GM12878 (cell line): Measurements from ENCODE around the gene UBE2D3. TPM values are rescaled to one million over a fixed set of nuclear protein-coding genes. Genes with fewer than 3 reads are reported as not detected.
A peak's percentile ranks its signal among the peaks of the same experiment; 100 is the strongest.

Experiments
- ATAC-seq: fragments of 200-7000 bp; cut with Tn5 transposase; 3 replicates; pipeline ENCODE4 v1.9.1; 2020; ENCODE audit warnings: mild to moderate bottlenecking, moderate library complexity
- BruUV-seq: library from RNA; stranded (reverse); fragments of 400-500 nt; replicated peaks from 2 replicates; lab custom pipeline; 2021; lab: Mats Ljungman, UMichigan
- CTCF ChIA-PET: fragments of 300-600 bp; sonication (Branson Sonifier 250); formaldehyde crosslinking; extraction: SDS; loops from one replicate; lab custom pipeline; 2021; ENCODE audit warnings: inconsistent platforms; lab: Yijun Ruan, JAX
- POLR2A ChIA-PET: fragments of 350-600 bp; formaldehyde crosslinking; extraction: SDS; loops from one replicate; lab custom pipeline; 2021; ENCODE audit warnings: inconsistent platforms; lab: Charles Lee
- RAD21 ChIA-PET: fragments of 300-600 bp; sonication (Branson Sonifier 250); formaldehyde crosslinking; loops from one replicate; lab custom pipeline; 2023; ENCODE audit warnings: antibody characterized with exemption; ENCODE audit not compliant: unreplicated experiment; lab: Charles Lee
- SMC1A ChIA-PET: fragments of 300-600 bp; sonication (Branson Sonifier 250); formaldehyde crosslinking; loops from one replicate; lab custom pipeline; 2023; ENCODE audit not compliant: unreplicated experiment, uncharacterized antibody; lab: Charles Lee
- DNase-seq: peaks from one replicate; pipeline ENCODE4 v3.0.0-alpha.2; 2011; ENCODE audit warnings: low read depth, low spot score
- FAIRE-seq: peaks from 3 replicates; lab custom pipeline; 2011; peaks lifted over from hg19 to GRCh38; lab: Jason Lieb, UNC
- H2AFZ ChIP-seq: 2 replicates; pipeline ENCODE4 v1.6.0; 2011; ENCODE audit warnings: low read depth, low read length, control low read depth; ENCODE audit not compliant: control insufficient read depth
- H3K27ac ChIP-seq: 2 replicates; pipeline ENCODE4 v1.5.1; 2011; ENCODE audit warnings: control low read depth; ENCODE audit not compliant: control insufficient read depth, insufficient read depth
- H3K27me3 ChIP-seq, 2 experiments: replicated peaks in 1 of 2; 2 replicates each; pipeline versions ENCODE4 v1.6.0 to v1.6.1; 2011; ENCODE audit warnings: low read length in 1 of 2; ENCODE audit not compliant: control insufficient read depth in 2 of 2, insufficient read depth in 2 of 2
- H3K36me3 ChIP-seq, 2 experiments: 2 replicates each; pipeline ENCODE4 v1.5.1; 2011; ENCODE audit warnings: low read length in 1 of 2; ENCODE audit not compliant: control insufficient read depth in 2 of 2, insufficient read depth in 2 of 2
- H3K4me1 ChIP-seq: 2 replicates; pipeline ENCODE4 v1.6.1; 2011; ENCODE audit warnings: mild to moderate bottlenecking, low read length, moderate library complexity, mixed read lengths; ENCODE audit not compliant: control insufficient read depth, insufficient read depth
- H3K4me2 ChIP-seq: 2 replicates; pipeline ENCODE4 v1.6.0; 2011; ENCODE audit warnings: control low read depth; ENCODE audit not compliant: control insufficient read depth, insufficient read depth
- H3K4me3 ChIP-seq: fragments of 200-600 bp; sonication (generic); 2 replicates; pipeline ENCODE4 v1.5.1; 2016
- H3K79me2 ChIP-seq: 2 replicates; pipeline ENCODE4 v1.6.0; 2011; ENCODE audit warnings: low read length; ENCODE audit not compliant: control insufficient read depth, insufficient read depth
- H3K9ac ChIP-seq: 2 replicates; pipeline ENCODE4 v1.8.0; 2011; ENCODE audit warnings: low read length, control low read depth, mixed read lengths; ENCODE audit not compliant: control insufficient read depth, insufficient read depth
- H3K9me3 ChIP-seq: replicated peaks from 3 replicates; pipeline ENCODE4 v1.5.1; 2011; ENCODE audit warnings: mild to moderate bottlenecking, low read length; ENCODE audit not compliant: control insufficient read depth, insufficient read depth
- H4K20me1 ChIP-seq: 2 replicates; pipeline ENCODE4 v1.6.0; 2011; ENCODE audit not compliant: control insufficient read depth, insufficient read depth
- BACH1 ChIP-seq: fragments of 450-650 bp; IDR thresholded peaks from 2 replicates; pipeline ENCODE4 v1.6.1; 2017; ENCODE audit warnings: mild to moderate bottlenecking, borderline replicate concordance
- RUNX3 ChIP-seq: IDR thresholded peaks from 2 replicates; pipeline ENCODE4 v1.6.1; 2012; ENCODE audit warnings: low read length, inconsistent platforms
- ZNF622 ChIP-seq: fragments of 450-650 bp; IDR thresholded peaks from 2 replicates; pipeline ENCODE4 v1.6.1; 2017; ENCODE audit warnings: mild to moderate bottlenecking, inconsistent platforms
- WGBS: methylation state at CpG from one replicate; pipeline ENCODE4 v1.1.6; 2016; ENCODE audit warnings: low lambda C conversion rate; ENCODE audit not compliant: insufficient replicate concordance, insufficient coverage; ENCODE audit errors: missing lambda C conversion rate; 5-methylcytosine and 5-hydroxymethylcytosine counted together
- in situ Hi-C: fragments of 300-500 bp; cut with MboI; formaldehyde crosslinking; loops from 9 replicates; pipeline ENCODE4 v1.14.3; 2018; ENCODE audit warnings: mixed read lengths
- intact Hi-C: fragments of 100-400 bp; cut with micrococcal nuclease; formaldehyde crosslinking; loops from one replicate; pipeline ENCODE4 v1.14.2; 2022; ENCODE audit not compliant: unreplicated experiment
- polyA plus RNA-seq, 11 experiments: library from polyadenylated mRNA; depleted of rRNA in 4 of 11; unstranded in 6 of 11; stranded (reverse) in 5 of 11; fragments of >200 nt; fragmentation: Nextera tagmentation in 4 of 11; fragmentation: Illumina TruSeq in 1 of 11; extraction: Ambion mirVana in 4 of 11; extraction: Trizol in 1 of 11; gene quantifications; 1 replicate in 1 of 11; 2 replicates in 10 of 11; pipeline versions ENCODE4 v1.2.1 to v1.2.3, GENCODE V29; 2011 to 2016; ENCODE audit warnings: inconsistent platforms in 2 of 11, missing spikeins in 2 of 11, low read depth in 1 of 11
- total RNA-seq, 4 experiments: library from RNA; depleted of rRNA in 3 of 4; stranded (reverse); fragments of >200 nt in 3 of 4; fragmentation: Illumina TruSeq in 1 of 4; extraction: Trizol in 1 of 4; gene quantifications; 2 replicates each; pipeline versions ENCODE4 v1.2.1 to v1.2.3, GENCODE V29; 2013 to 2021
- TF ChIP-seq, protein P1 (sequence below): IDR thresholded peaks from 2 replicates; pipeline ENCODE4 v1.6.1; 2011; ENCODE audit warnings: borderline replicate concordance, low read depth, mild to moderate bottlenecking, moderate library complexity, low read length; ENCODE audit not compliant: insufficient read depth, poor library complexity, severe bottlenecking
- TF ChIP-seq, protein P2 (sequence below): fragments of 450-650 bp; IDR thresholded peaks from 2 replicates; pipeline ENCODE4 v1.6.1; 2016; ENCODE audit warnings: mild to moderate bottlenecking

The UBE2D3 gene
- total and polyA plus RNA-seq, 10 of the 15 experiments (the other 5 are each of a cell fraction or from before 2014, with no cell fraction given), result 162 to 572 (median 395) TPM

DNA sequence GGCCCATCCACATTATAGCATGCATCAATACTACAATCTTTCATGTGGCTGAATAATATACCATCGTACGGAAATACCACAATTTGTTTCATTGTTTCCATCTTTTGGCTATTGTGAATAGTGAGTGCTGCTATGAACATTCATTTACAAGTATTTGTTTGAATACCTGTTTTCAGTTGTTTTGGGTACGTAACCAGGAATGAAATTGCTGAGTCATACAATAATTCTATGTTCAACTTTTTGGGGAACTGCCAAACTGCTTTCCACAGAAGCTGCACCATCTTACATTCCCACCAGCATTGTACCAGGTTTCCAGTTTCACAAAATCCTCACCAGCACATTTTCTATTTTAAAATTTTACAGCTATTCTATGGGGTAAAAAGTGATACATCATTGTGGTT is 38.0 kb downstream of the UBE2D3 start:
- TF ChIP-seq, protein P1, sequence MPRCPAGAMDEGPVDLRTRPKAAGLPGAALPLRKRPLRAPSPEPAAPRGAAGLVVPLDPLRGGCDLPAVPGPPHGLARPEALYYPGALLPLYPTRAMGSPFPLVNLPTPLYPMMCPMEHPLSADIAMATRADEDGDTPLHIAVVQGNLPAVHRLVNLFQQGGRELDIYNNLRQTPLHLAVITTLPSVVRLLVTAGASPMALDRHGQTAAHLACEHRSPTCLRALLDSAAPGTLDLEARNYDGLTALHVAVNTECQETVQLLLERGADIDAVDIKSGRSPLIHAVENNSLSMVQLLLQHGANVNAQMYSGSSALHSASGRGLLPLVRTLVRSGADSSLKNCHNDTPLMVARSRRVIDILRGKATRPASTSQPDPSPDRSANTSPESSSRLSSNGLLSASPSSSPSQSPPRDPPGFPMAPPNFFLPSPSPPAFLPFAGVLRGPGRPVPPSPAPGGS, result peak; percentile 33
- TF ChIP-seq ZNF622 (no peak), RUNX3 (0 out of 2 replicates have a peak, but pooled peaks have one; percentile 11), BACH1 (peak; percentile 94)
- TF ChIP-seq, protein P2, sequence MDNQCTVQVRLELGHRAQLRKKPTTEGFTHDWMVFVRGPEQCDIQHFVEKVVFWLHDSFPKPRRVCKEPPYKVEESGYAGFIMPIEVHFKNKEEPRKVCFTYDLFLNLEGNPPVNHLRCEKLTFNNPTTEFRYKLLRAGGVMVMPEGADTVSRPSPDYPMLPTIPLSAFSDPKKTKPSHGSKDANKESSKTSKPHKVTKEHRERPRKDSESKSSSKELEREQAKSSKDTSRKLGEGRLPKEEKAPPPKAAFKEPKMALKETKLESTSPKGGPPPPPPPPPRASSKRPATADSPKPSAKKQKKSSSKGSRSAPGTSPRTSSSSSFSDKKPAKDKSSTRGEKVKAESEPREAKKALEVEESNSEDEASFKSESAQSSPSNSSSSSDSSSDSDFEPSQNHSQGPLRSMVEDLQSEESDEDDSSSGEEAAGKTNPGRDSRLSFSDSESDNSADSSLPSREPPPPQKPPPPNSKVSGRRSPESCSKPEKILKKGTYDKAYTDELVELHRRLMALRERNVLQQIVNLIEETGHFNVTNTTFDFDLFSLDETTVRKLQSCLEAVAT, result no peak
- TF ChIP-seq, all 136 proteins: peak for 3
- no TSS peak for BruUV-seq
- Histone ChIP-seq H3K9me3 (no peaks in the 10 kb centered on the region; the same call in 1 of the 3 replicates), H3K4me1 (no peaks in the 10 kb centered on the region), H3K27ac (no peak overlapping the region), H3K79me2 (no peaks in the 10 kb centered on the region), H3K4me3 (no peak overlapping the region), H3K4me2 (no peak overlapping the region), H3K9ac (no peak overlapping the region), H3K27me3 (no peaks in the 10 kb centered on the region), H2AFZ (no peak overlapping the region), H3K36me3 (peaks cover 0 to 16% of the 10 kb centered on the region in 2 experiments; a peak in 2 of 4 replicates), H4K20me1 (no peaks in the 10 kb centered on the region)
- FAIRE-seq (no peak), ATAC-seq (peak; percentile 20), DNase-seq (no peak)
- ChIA-PET SMC1A (interaction anchor here (0.6 to 1.5 kb wide), 4 partner anchors 10 to 33 kb away, joined by 3 to 8 read pairs (median 3); no protein-coding TSS in a partner anchor), RAD21 (no interaction called here), POLR2A (interaction anchor here (0.6 kb wide), 1 partner anchor 25 kb away, joined by 4 read pairs; no protein-coding TSS in a partner anchor), CTCF (interaction anchor here (1.7 kb wide), 1 partner anchor 8 kb away, joined by 5 read pairs; no protein-coding TSS in a partner anchor)
- WGBS, result 83% methylated on average over 3 of the region's 3 CpGs
- in situ Hi-C loops (no loop called here), intact Hi-C loops (no loop called here)
